Mesothelial cell of epicardium (in vitro differentiated cells): ENCODE results near the gene CCL20. TPM values are rescaled to one million over a fixed set of nuclear protein-coding genes. Genes with fewer than 3 reads are reported as not detected.
"Not testable (repeated sequence)": the region's sequence is repeated elsewhere in the genome, so short reads cannot be mapped to it uniquely, and the experiment has no call there.

Experiments used
- DNase-seq, 2 experiments: peaks; one replicate each; pipeline ENCODE4 v3.0.0; 2021; ENCODE audit warnings: low spot score in 2 of 2; ENCODE audit not compliant: unreplicated experiment in 2 of 2
- H3K27ac Mint-ChIP-seq: 2 replicates; pipeline ENCODE4 v1.8.0; 2021; ENCODE audit warnings: mixed read lengths
- H3K27me3 Mint-ChIP-seq: 2 replicates; pipeline ENCODE4 v1.8.0; 2021; ENCODE audit warnings: low read depth, mixed read lengths
- H3K36me3 Mint-ChIP-seq: 2 replicates; pipeline ENCODE4 v1.8.0; 2021; ENCODE audit warnings: mixed read lengths
- H3K4me1 Mint-ChIP-seq: 2 replicates; pipeline ENCODE4 v1.8.0; 2021; ENCODE audit warnings: mixed read lengths
- H3K4me3 Mint-ChIP-seq: 2 replicates; pipeline ENCODE4 v1.8.0; 2021; ENCODE audit warnings: mild to moderate bottlenecking, moderate library complexity, mixed read lengths
- H3K9me3 Mint-ChIP-seq: 2 replicates; pipeline ENCODE4 v1.8.0; 2021; ENCODE audit warnings: mixed read lengths
- total RNA-seq: library from RNA; stranded (reverse); gene quantifications from 3 replicates; pipeline ENCODE4 v1.2.1, GENCODE V29; 2021
- TF ChIP-seq, protein P1 (sequence below): fragments of 200-600 bp; sonication (generic); IDR thresholded peaks from one replicate; pipeline ENCODE4 v1.5.0; 2021; ENCODE audit warnings: antibody characterized with exemption; ENCODE audit not compliant: unreplicated experiment

The CCL20 gene
- total RNA-seq, 1 donor from 2014 or later, result 0.36 TPM

DNA sequence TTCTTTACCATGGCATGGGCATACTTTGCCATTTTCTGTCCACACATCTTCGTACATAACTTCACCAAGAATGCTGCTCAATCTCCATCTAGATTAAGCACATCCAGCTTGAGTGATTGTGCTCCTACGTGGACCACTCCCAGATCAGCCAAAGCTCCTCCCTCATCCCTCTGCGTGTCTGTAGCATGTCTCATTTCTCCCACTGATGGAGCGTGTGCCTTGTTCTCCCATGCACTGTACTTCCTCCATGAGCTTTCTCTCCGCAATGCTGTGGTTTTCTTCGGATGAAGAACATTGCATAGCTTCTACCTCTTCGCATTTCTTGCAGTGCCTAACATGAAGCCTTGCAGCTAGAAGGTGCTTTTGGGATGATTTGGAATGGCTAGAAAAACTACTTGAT, 13.5 kb downstream of the CCL20 start:
- H3K9me3 Mint-ChIP-seq, result no peaks in the 10 kb centered on the region

DNA sequence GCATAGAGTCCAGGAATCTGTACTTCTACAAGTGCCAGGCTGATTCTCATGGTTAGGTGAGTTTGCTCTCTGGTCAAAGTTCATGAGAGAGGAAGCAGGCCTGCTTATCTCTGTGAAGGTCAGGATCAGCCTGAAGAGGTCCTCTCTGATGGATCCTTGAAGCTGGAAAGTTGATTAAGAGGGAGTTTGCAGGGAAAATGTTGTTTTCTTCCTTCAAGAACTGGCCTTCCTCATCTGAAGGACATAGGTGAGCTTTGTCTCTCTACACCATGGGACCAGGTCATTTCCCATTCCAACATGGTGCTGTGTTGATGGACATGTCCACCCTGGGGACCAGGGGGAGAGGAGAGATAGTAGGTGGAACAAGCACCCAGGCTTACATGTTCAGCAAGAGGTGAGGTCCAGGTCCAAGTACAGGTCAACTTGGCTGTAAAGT, 14.9 kb downstream of the CCL20 start:
- Mint-ChIP-seq H3K36me3 (no peaks in the 10 kb centered on the region), H3K4me1 (no peaks in the 10 kb centered on the region), H3K9me3 (no peaks in the 10 kb centered on the region), H3K4me3 (no peak overlapping the region), H3K27ac (no peak overlapping the region), H3K27me3 (peaks cover 3% of the 10 kb centered on the region)
- no peak for DNase-seq
- TF ChIP-seq, protein P1, sequence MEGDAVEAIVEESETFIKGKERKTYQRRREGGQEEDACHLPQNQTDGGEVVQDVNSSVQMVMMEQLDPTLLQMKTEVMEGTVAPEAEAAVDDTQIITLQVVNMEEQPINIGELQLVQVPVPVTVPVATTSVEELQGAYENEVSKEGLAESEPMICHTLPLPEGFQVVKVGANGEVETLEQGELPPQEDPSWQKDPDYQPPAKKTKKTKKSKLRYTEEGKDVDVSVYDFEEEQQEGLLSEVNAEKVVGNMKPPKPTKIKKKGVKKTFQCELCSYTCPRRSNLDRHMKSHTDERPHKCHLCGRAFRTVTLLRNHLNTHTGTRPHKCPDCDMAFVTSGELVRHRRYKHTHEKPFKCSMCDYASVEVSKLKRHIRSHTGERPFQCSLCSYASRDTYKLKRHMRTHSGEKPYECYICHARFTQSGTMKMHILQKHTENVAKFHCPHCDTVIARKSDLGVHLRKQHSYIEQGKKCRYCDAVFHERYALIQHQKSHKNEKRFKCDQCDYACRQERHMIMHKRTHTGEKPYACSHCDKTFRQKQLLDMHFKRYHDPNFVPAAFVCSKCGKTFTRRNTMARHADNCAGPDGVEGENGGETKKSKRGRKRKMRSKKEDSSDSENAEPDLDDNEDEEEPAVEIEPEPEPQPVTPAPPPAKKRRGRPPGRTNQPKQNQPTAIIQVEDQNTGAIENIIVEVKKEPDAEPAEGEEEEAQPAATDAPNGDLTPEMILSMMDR, result no peak

More for the DNA sequence above, 13.5 kb downstream of the CCL20 start:
- no peaks in the 10 kb centered on the region for H3K4me1 Mint-ChIP-seq
- no peak overlapping the region for H3K4me3 Mint-ChIP-seq
- H3K27ac Mint-ChIP-seq, result no peak overlapping the region
- peaks cover 3% of the 10 kb centered on the region for H3K27me3 Mint-ChIP-seq
- no peak for DNase-seq
- TF ChIP-seq, protein P1, result no peak
- H3K36me3 Mint-ChIP-seq, result no peaks in the 10 kb centered on the region

DNA sequence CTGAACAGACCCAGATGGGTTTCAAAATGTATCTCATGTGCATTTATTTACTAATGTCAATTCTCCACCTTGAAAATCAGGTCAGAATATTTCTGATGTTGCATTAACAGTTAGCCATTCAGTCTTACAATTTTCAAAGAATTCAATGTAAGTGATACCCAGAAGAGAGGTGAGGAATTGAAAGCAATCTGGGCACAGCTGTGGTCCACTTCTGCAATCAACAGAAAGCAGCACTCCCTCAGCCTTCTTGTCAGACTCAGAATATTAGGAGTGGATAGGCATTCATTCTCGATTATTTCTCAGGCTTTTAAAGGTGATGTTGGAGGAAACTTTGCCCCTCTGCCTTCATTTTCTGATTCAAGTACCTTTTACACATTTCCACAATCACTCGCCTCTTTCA, 15.7 kb downstream of the CCL20 start:
- Mint-ChIP-seq H3K4me1 (no peaks in the 10 kb centered on the region), H3K27me3 (peaks cover 3% of the 10 kb centered on the region), H3K36me3 (no peaks in the 10 kb centered on the region), H3K27ac (no peak overlapping the region), H3K9me3 (no peaks in the 10 kb centered on the region), H3K4me3 (no peak overlapping the region)
- TF ChIP-seq, protein P1, result no peak
- DNase-seq, result no peak

DNA sequence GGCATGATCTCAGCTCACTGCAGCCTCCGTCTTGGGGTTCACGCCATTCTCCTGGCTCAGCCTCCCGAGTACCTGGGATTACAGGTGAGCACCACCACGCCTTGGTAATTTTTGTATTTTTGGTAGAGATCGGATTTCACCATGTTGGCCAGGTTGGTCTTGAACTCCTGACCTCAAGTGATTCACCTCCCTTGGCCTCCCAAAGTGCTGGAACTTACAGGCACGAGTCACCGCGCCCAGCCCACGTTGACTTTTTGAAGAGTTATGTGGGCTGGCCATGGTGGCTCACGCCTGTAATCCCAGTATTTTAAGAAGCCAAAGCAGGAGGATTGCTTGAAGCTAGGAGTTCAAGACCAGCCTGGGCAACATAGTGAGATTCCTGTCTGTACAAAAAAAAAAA, 20.8 kb downstream of the CCL20 start:
- H3K4me3 Mint-ChIP-seq, result no peak overlapping the region
- H3K4me1 Mint-ChIP-seq, result no peaks in the 10 kb centered on the region
- H3K9me3 Mint-ChIP-seq, result peaks cover 24% of the 10 kb centered on the region
- no peaks in the 10 kb centered on the region for H3K36me3 Mint-ChIP-seq
- DNase-seq, result no peak
- TF ChIP-seq, protein P1, result no peak
- no peak overlapping the region for H3K27ac Mint-ChIP-seq
- H3K27me3 Mint-ChIP-seq, result no peaks in the 10 kb centered on the region

DNA sequence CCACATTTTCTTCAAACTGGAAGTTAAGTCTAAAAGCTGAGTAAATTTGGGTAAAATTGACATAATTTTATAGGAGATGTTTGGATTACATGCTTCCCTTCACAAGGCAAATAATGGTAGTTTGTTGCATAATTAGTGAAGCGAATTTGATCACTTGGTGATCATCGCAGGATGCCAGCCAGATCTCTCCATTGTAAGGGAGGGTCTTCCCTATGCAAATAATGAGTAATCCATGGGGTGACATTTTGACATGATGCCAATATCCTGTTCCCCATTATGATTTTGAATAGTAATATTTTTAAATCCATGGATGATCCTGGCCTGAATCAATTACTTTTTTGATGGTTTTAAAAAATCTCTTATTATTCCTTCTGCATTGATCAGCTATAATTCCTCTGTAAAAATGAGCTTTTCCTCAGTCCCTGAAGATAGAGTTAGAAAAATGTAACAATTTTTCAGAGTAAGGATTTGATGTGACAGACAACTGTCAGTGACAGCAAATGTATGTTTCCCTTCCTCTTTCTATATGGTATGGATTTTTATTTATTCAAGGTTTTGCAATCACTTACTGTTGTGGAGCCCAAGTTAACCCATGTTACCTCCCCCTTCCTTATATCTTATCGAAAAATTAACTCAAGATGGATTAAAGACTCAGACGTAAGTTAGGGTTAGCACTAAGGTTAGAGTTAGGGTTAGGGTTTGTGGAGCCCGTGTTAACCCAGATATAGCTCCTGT, 21.4 kb downstream of the CCL20 start:
- H3K27me3 Mint-ChIP-seq, result no peaks in the 10 kb centered on the region
- TF ChIP-seq, protein P1, result no peak
- peaks cover 24% of the 10 kb centered on the region for H3K9me3 Mint-ChIP-seq
- DNase-seq, result no peak
- no peaks in the 10 kb centered on the region for H3K36me3 Mint-ChIP-seq
- H3K4me3 Mint-ChIP-seq, result no peak overlapping the region
- no peaks in the 10 kb centered on the region for H3K4me1 Mint-ChIP-seq
- H3K27ac Mint-ChIP-seq, result no peak overlapping the region

DNA sequence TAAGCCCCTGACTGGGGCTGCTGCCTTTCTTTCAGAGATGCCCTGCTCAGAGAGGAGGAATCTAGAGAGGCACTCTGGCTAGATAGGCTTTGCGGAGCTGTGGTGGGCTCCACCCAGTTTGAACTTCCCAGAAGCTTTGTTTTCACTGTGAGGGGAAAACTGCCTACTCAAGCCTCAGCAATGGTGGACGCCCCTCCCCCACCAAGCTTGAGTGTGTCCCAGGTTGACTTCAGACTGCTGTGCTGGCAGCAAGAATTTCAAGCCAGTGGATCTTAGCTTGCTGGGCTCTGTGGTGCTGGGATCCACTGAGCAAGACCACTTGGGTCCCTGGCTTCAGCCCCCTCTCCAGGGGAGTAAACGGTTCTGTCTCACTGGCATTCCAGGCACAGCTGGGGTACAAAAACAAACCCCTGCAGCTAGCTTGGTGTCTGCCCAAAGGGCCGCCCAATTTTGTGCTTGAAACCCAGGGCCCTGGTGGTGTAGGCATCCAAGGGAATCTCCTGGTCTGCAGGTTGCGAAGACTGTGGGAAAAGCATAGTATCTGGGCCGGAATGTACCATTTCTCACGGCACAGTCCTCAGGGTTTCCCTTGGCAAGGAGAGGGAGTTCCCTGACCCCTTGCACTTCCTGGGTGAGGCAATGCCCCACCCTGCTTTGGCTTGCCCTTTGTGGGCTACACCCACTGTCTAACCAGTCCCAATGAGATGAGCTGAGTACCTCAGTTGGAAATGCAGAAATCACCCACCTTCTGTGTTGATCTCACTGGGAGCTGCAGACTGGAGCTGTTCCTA, 25.9 kb downstream of the CCL20 start:
- not testable (repeated sequence) for H3K4me3 Mint-ChIP-seq, H3K27me3 Mint-ChIP-seq, H3K27ac Mint-ChIP-seq, DNase-seq, H3K36me3 Mint-ChIP-seq, H3K4me1 Mint-ChIP-seq
- peaks cover 36% of the 10 kb centered on the region for H3K9me3 Mint-ChIP-seq
